Neural progenitor cell (in vitro differentiated cells): ENCODE measurements around the gene RAPGEF2.

ENCODE experiments used
- CTCF ChIP-seq: fragments of 200-600 bp; sonication (generic); IDR thresholded peaks from 2 replicates; pipeline ENCODE4 v1.5.1; 2017; ENCODE audit warnings: antibody characterized with exemption, mild to moderate bottlenecking
- EZH2 ChIP-seq: fragments of 200-600 bp; sonication (generic); IDR thresholded peaks from 2 replicates; pipeline ENCODE4 v1.6.1; 2017; ENCODE audit warnings: antibody characterized with exemption, mild to moderate bottlenecking, moderate library complexity
- EZH2phosphoT487 ChIP-seq: fragments of 200-600 bp; sonication (generic); IDR thresholded peaks from 2 replicates; pipeline ENCODE4 v1.6.1; 2017; ENCODE audit warnings: antibody characterized with exemption

- TF ChIP-seq CTCF (no peak), EZH2phosphoT487 (no peak), EZH2 (no peak)
Observed at GRCh38 chr4:159303435-159303834, 200.6 kb downstream of the RAPGEF2 start.
